ENCODE results near the gene ANKRD52. TPM values are rescaled to one million over a fixed set of nuclear protein-coding genes. Genes with fewer than 3 reads are reported as not detected.

Gene ANKRD52
- total and polyA plus RNA-seq, 10 of the 15 experiments (the other 5 are each of a cell fraction or from before 2014, with no cell fraction given) = 0.90 to 55.3 (median 16.1) TPM

DNA sequence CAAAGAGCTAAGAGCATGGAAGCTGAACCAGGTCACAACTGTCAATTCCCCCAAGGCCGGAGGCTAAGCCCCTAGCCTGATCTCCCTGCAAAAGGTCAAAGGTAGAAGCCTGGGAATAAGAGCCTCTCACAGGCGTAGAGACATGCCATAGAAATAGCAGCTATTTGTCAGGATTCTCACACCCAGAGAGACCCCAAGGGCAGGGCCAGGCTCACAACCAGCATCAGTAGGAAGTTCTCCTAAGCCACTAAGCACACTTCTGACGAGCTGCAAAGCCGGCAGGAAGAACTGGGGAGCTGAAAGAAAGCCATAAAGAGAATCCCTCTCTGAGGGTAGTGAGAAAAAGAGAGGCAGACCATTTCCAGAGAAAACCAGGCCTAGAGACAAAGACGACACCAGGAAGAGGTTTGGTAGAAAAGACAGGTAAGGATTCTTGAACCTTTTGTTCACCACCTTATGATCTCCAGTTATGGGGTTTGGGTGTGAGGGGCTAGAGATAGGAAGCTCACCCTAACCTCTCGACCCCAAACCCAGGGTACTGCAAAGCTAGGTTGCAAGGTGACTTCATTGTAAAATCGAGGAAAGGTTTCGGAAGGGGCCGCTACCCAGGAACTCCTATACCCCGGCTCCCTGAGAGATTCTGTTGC lies 69.9 kb downstream of the ANKRD52 start:
- ATAC-seq = no peak
- intact Hi-C loops (cut with micrococcal nuclease; ENCODE audit: unreplicated experiment) (loop anchor here (2.0 to 10.0 kb wide), 2 partner anchors 29 to 453 kb away; partner anchors contain the start of gene MYL6), in situ Hi-C loops (cut with MboI) (loop anchor here (5.0 kb wide), 1 partner anchor 56 kb away; no protein-coding TSS in a partner anchor)
- Histone ChIP-seq H3K4me3 (peak overlapping the region; percentile 98), H3K27me3 (replicated peaks in 1 of 2; ENCODE audit: control insufficient read depth in 2 of 2, insufficient read depth in 2 of 2, low read length in 1 of 2) (no peaks in the 10 kb centered on the region), H3K4me1 (ENCODE audit: control insufficient read depth, insufficient read depth, low read length) (0 out of 2 replicates have a peak, but pooled peaks cover 4% of the 10 kb centered on the region), H4K20me1 (ENCODE audit: control insufficient read depth, insufficient read depth) (no peaks in the 10 kb centered on the region; the same call in 1 of the 2 replicates), H3K27ac (ENCODE audit: control insufficient read depth, insufficient read depth) (peak overlapping the region; percentile 80), H3K36me3 (ENCODE audit: control insufficient read depth in 2 of 2, insufficient read depth in 2 of 2, low read length in 1 of 2) (peaks cover 5 to 6% of the 10 kb centered on the region in 2 experiments), H3K79me2 (ENCODE audit: control insufficient read depth, insufficient read depth, low read length) (peaks cover 27% of the 10 kb centered on the region), H2AFZ (ENCODE audit: control insufficient read depth, low read depth, low read length) (no peak overlapping the region; the same call in 1 of the 2 replicates), H3K9ac (ENCODE audit: control insufficient read depth, insufficient read depth, low read length) (peak overlapping the region; percentile 93), H3K4me2 (ENCODE audit: control insufficient read depth, insufficient read depth) (peak overlapping the region; percentile 72), H3K9me3 (replicated peaks; ENCODE audit: control insufficient read depth, insufficient read depth, low read length) (no peaks in the 10 kb centered on the region)
- BruUV-seq (replicated peaks) = no TSS peak
- ChIA-PET POLR2A (interaction anchor here (0.5 to 7.7 kb wide), 11 partner anchors 29 to 449 kb away, joined by 3 to 68 read pairs (median 5); partner anchors contain the start of genes DNAJC14, ESYT1, RNF41 and STAT2), CTCF (interaction anchor here (0.5 to 8.9 kb wide), 20 partner anchors 13 to 1076 kb away, joined by 3 to 129 read pairs (median 6); partner anchors contain the start of genes ESYT1, MYL6, PA2G4 and RNF41), SMC1A (ENCODE audit: uncharacterized antibody, unreplicated experiment) (interaction anchor here (0.8 to 6.2 kb wide), 16 partner anchors 11 to 448 kb away, joined by 3 to 68 read pairs (median 4); partner anchors contain the start of genes ESYT1, MYL6, PA2G4 and ZC3H10), RAD21 (ENCODE audit: unreplicated experiment) (interaction anchor here (0.7 to 4.6 kb wide), 13 partner anchors 13 to 459 kb away, joined by 3 to 98 read pairs (median 11); partner anchors contain the start of genes CD63, ESYT1, MYL6 and MYL6B)
- no peak for DNase-seq (ENCODE audit: low read depth, low spot score)
- under 1% methylated on average over 10 of the region's 10 CpGs for WGBS (ENCODE audit: insufficient coverage, insufficient replicate concordance, low lambda C conversion rate, missing lambda C conversion rate)
- FAIRE-seq = no peak
- TF ChIP-seq IRF4 (IDR thresholded peaks at IDR 0.05; ENCODE audit: low read depth, low read length) = no peak
- TF ChIP-seq, protein P1, sequence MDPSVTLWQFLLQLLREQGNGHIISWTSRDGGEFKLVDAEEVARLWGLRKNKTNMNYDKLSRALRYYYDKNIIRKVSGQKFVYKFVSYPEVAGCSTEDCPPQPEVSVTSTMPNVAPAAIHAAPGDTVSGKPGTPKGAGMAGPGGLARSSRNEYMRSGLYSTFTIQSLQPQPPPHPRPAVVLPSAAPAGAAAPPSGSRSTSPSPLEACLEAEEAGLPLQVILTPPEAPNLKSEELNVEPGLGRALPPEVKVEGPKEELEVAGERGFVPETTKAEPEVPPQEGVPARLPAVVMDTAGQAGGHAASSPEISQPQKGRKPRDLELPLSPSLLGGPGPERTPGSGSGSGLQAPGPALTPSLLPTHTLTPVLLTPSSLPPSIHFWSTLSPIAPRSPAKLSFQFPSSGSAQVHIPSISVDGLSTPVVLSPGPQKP (IDR thresholded peaks at IDR 0.05; ENCODE audit: low read depth, low read length) = no peak
- TF ChIP-seq, protein P2, sequence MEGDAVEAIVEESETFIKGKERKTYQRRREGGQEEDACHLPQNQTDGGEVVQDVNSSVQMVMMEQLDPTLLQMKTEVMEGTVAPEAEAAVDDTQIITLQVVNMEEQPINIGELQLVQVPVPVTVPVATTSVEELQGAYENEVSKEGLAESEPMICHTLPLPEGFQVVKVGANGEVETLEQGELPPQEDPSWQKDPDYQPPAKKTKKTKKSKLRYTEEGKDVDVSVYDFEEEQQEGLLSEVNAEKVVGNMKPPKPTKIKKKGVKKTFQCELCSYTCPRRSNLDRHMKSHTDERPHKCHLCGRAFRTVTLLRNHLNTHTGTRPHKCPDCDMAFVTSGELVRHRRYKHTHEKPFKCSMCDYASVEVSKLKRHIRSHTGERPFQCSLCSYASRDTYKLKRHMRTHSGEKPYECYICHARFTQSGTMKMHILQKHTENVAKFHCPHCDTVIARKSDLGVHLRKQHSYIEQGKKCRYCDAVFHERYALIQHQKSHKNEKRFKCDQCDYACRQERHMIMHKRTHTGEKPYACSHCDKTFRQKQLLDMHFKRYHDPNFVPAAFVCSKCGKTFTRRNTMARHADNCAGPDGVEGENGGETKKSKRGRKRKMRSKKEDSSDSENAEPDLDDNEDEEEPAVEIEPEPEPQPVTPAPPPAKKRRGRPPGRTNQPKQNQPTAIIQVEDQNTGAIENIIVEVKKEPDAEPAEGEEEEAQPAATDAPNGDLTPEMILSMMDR (IDR thresholded peaks at IDR 0.05 in 2 of 3, conservative IDR thresholded peaks at IDR 0.05 in 1 of 3; ENCODE audit: control insufficient read depth in 2 of 3, extremely low read depth in 1 of 3, insufficient read depth in 1 of 3, low read depth in 3 of 3, low read length in 3 of 3) = no peak
- no peak for TF ChIP-seq FOXM1 (IDR thresholded peaks at IDR 0.05; ENCODE audit: low read depth, low read length)
- TF ChIP-seq, protein P3, sequence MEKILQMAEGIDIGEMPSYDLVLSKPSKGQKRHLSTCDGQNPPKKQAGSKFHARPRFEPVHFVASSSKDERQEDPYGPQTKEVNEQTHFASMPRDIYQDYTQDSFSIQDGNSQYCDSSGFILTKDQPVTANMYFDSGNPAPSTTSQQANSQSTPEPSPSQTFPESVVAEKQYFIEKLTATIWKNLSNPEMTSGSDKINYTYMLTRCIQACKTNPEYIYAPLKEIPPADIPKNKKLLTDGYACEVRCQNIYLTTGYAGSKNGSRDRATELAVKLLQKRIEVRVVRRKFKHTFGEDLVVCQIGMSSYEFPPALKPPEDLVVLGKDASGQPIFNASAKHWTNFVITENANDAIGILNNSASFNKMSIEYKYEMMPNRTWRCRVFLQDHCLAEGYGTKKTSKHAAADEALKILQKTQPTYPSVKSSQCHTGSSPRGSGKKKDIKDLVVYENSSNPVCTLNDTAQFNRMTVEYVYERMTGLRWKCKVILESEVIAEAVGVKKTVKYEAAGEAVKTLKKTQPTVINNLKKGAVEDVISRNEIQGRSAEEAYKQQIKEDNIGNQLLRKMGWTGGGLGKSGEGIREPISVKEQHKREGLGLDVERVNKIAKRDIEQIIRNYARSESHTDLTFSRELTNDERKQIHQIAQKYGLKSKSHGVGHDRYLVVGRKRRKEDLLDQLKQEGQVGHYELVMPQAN (conservative IDR thresholded peaks at IDR 0.05) = 0 out of 2 replicates have a peak, but pooled peaks have one; percentile 19

Other genes with a start within 250 kb of the ANKRD52 start
Only the 7 nearest of the 24 such genes appear.
- 24.9 and 25.2 TPM in 2 replicates for gene SMARCC2, start 68.9 kb downstream of the ANKRD52 start, total RNA-seq (2014; rRNA removed)
- 26.6 and 31.8 TPM in 2 replicates for gene SMARCC2, start 68.9 kb downstream of the ANKRD52 start, total RNA-seq (2014; rRNA removed; fragmentation: Illumina TruSeq; extraction: Trizol)
- gene SMARCC2, start 68.9 kb downstream of the ANKRD52 start, total RNA-seq (2021) = 67.1 and 68.6 TPM in 2 replicates
- gene SMARCC2, start 68.9 kb downstream of the ANKRD52 start, polyA plus RNA-seq (2011; rRNA removed) = 50.2 and 52.9 TPM in 2 replicates
- gene SMARCC2, start 68.9 kb downstream of the ANKRD52 start, polyA plus RNA-seq (2014; fragmentation: Illumina TruSeq; extraction: Trizol) = 59.6 and 61.1 TPM in 2 replicates
- gene SMARCC2, start 68.9 kb downstream of the ANKRD52 start, polyA plus RNA-seq (2014; fragmentation: Nextera tagmentation; extraction: Ambion mirVana) = 10 to 100 TPM; 13.6 to 27.8 TPM
- 31.7 and 38.3 TPM in 2 replicates for gene SMARCC2, start 68.9 kb downstream of the ANKRD52 start, polyA plus RNA-seq (2014; rRNA removed)
- 10 to 100 TPM; 60.8 to 71.2 TPM for gene SMARCC2, start 68.9 kb downstream of the ANKRD52 start, polyA plus RNA-seq (2016; fragmentation: Nextera tagmentation; extraction: Ambion mirVana)
- 38.0 and 44.8 TPM in 2 replicates for gene RNF41, start 36.5 kb downstream of the ANKRD52 start, total RNA-seq (2014; rRNA removed)
- gene RNF41, start 36.5 kb downstream of the ANKRD52 start, total RNA-seq (2014; rRNA removed; fragmentation: Illumina TruSeq; extraction: Trizol) = 28.8 and 30.1 TPM in 2 replicates
- 29.9 and 31.0 TPM in 2 replicates for gene RNF41, start 36.5 kb downstream of the ANKRD52 start, total RNA-seq (2021)
- gene RNF41, start 36.5 kb downstream of the ANKRD52 start, polyA plus RNA-seq (2011; rRNA removed) = 30.9 and 47.8 TPM in 2 replicates
- 27.6 and 33.2 TPM in 2 replicates for gene RNF41, start 36.5 kb downstream of the ANKRD52 start, polyA plus RNA-seq (2014; fragmentation: Illumina TruSeq; extraction: Trizol)
- gene RNF41, start 36.5 kb downstream of the ANKRD52 start, polyA plus RNA-seq (2014; fragmentation: Nextera tagmentation; extraction: Ambion mirVana) = 10 to 100 TPM; 11.1 to 24.5 TPM
- gene RNF41, start 36.5 kb downstream of the ANKRD52 start, polyA plus RNA-seq (2014; rRNA removed) = 38.2 and 39.2 TPM in 2 replicates
- 10 to 100 TPM; 22.3 to 23.9 TPM for gene RNF41, start 36.5 kb downstream of the ANKRD52 start, polyA plus RNA-seq (2016; fragmentation: Nextera tagmentation; extraction: Ambion mirVana)
- 63.6 and 65.6 TPM in 2 replicates for gene NABP2, start 34.0 kb downstream of the ANKRD52 start, total RNA-seq (2014; rRNA removed)
- gene NABP2, start 34.0 kb downstream of the ANKRD52 start, total RNA-seq (2014; rRNA removed; fragmentation: Illumina TruSeq; extraction: Trizol) = 54.1 and 58.2 TPM in 2 replicates
- 45.8 and 51.3 TPM in 2 replicates for gene NABP2, start 34.0 kb downstream of the ANKRD52 start, total RNA-seq (2021)
- gene NABP2, start 34.0 kb downstream of the ANKRD52 start, polyA plus RNA-seq (2011; rRNA removed) = 66.2 and 82.2 TPM in 2 replicates
- 39.3 and 53.8 TPM in 2 replicates for gene NABP2, start 34.0 kb downstream of the ANKRD52 start, polyA plus RNA-seq (2014; fragmentation: Illumina TruSeq; extraction: Trizol)
- gene NABP2, start 34.0 kb downstream of the ANKRD52 start, polyA plus RNA-seq (2014; fragmentation: Nextera tagmentation; extraction: Ambion mirVana) = 10 to 100 TPM; 20.7 to 29.5 TPM
- gene NABP2, start 34.0 kb downstream of the ANKRD52 start, polyA plus RNA-seq (2014; rRNA removed) = 76.4 and 81.7 TPM in 2 replicates
- 10 to 100 TPM; 90.9 to 97.9 TPM for gene NABP2, start 34.0 kb downstream of the ANKRD52 start, polyA plus RNA-seq (2016; fragmentation: Nextera tagmentation; extraction: Ambion mirVana)
- not detected in 2 replicates for gene SLC39A5, start 28.3 kb downstream of the ANKRD52 start, total RNA-seq (2014; rRNA removed)
- gene SLC39A5, start 28.3 kb downstream of the ANKRD52 start, total RNA-seq (2014; rRNA removed; fragmentation: Illumina TruSeq; extraction: Trizol) = not detected in 2 replicates
- gene SLC39A5, start 28.3 kb downstream of the ANKRD52 start, total RNA-seq (2021) = 0.29 and 0.56 TPM in 2 replicates
- gene SLC39A5, start 28.3 kb downstream of the ANKRD52 start, polyA plus RNA-seq (2011; rRNA removed) = 0.15 TPM in 1 of 2 replicates, not detected in the other
- gene SLC39A5, start 28.3 kb downstream of the ANKRD52 start, polyA plus RNA-seq (2014; fragmentation: Illumina TruSeq; extraction: Trizol) = 0.15 TPM in 1 of 2 replicates, not detected in the other
- not detected for gene SLC39A5, start 28.3 kb downstream of the ANKRD52 start, polyA plus RNA-seq (2014; fragmentation: Nextera tagmentation; extraction: Ambion mirVana)
- 0.13 TPM in 1 of 2 replicates, not detected in the other for gene SLC39A5, start 28.3 kb downstream of the ANKRD52 start, polyA plus RNA-seq (2014; rRNA removed)
- not detected for gene SLC39A5, start 28.3 kb downstream of the ANKRD52 start, polyA plus RNA-seq (2016; fragmentation: Nextera tagmentation; extraction: Ambion mirVana)
- 7.6 and 7.9 TPM in 2 replicates for gene COQ10A, start 8.6 kb upstream of the ANKRD52 start, total RNA-seq (2014; rRNA removed)
- 4.4 and 5.7 TPM in 2 replicates for gene COQ10A, start 8.6 kb upstream of the ANKRD52 start, total RNA-seq (2014; rRNA removed; fragmentation: Illumina TruSeq; extraction: Trizol)
- 6.1 and 7.8 TPM in 2 replicates for gene COQ10A, start 8.6 kb upstream of the ANKRD52 start, total RNA-seq (2021)
- 19.5 and 20.9 TPM in 2 replicates for gene COQ10A, start 8.6 kb upstream of the ANKRD52 start, polyA plus RNA-seq (2011; rRNA removed)
- gene COQ10A, start 8.6 kb upstream of the ANKRD52 start, polyA plus RNA-seq (2014; fragmentation: Illumina TruSeq; extraction: Trizol) = 8.8 and 9.5 TPM in 2 replicates
- 1 to 10 TPM; 3.3 to 4.5 TPM for gene COQ10A, start 8.6 kb upstream of the ANKRD52 start, polyA plus RNA-seq (2014; fragmentation: Nextera tagmentation; extraction: Ambion mirVana)
- gene COQ10A, start 8.6 kb upstream of the ANKRD52 start, polyA plus RNA-seq (2014; rRNA removed) = 10.2 and 11.7 TPM in 2 replicates
- 1 to 10 TPM; 4.4 to 6.0 TPM for gene COQ10A, start 8.6 kb upstream of the ANKRD52 start, polyA plus RNA-seq (2016; fragmentation: Nextera tagmentation; extraction: Ambion mirVana)
- 105 and 109 TPM in 2 replicates for gene CS, start 41.9 kb upstream of the ANKRD52 start, total RNA-seq (2014; rRNA removed)
- gene CS, start 41.9 kb upstream of the ANKRD52 start, total RNA-seq (2014; rRNA removed; fragmentation: Illumina TruSeq; extraction: Trizol) = 111 and 119 TPM in 2 replicates
- 276 and 302 TPM in 2 replicates for gene CS, start 41.9 kb upstream of the ANKRD52 start, total RNA-seq (2021)
- gene CS, start 41.9 kb upstream of the ANKRD52 start, polyA plus RNA-seq (2011; rRNA removed) = 71.2 and 159 TPM in 2 replicates
- gene CS, start 41.9 kb upstream of the ANKRD52 start, polyA plus RNA-seq (2014; fragmentation: Illumina TruSeq; extraction: Trizol) = 237 and 305 TPM in 2 replicates
- gene CS, start 41.9 kb upstream of the ANKRD52 start, polyA plus RNA-seq (2014; fragmentation: Nextera tagmentation; extraction: Ambion mirVana) = 100 to 1,000 TPM in 1 of 2 experiments, 10 to 100 TPM in 1; 64.9 to 104 TPM
- gene CS, start 41.9 kb upstream of the ANKRD52 start, polyA plus RNA-seq (2014; rRNA removed) = 115 and 140 TPM in 2 replicates
- 100 to 1,000 TPM; 182 to 196 TPM for gene CS, start 41.9 kb upstream of the ANKRD52 start, polyA plus RNA-seq (2016; fragmentation: Nextera tagmentation; extraction: Ambion mirVana)
- 68.2 and 70.2 TPM in 2 replicates for gene CNPY2, start 57.6 kb upstream of the ANKRD52 start, total RNA-seq (2014; rRNA removed)
- gene CNPY2, start 57.6 kb upstream of the ANKRD52 start, total RNA-seq (2014; rRNA removed; fragmentation: Illumina TruSeq; extraction: Trizol) = 63.9 and 73.6 TPM in 2 replicates
- gene CNPY2, start 57.6 kb upstream of the ANKRD52 start, total RNA-seq (2021) = 75.0 and 93.7 TPM in 2 replicates
- 125 and 131 TPM in 2 replicates for gene CNPY2, start 57.6 kb upstream of the ANKRD52 start, polyA plus RNA-seq (2011; rRNA removed)
- 77.7 and 81.8 TPM in 2 replicates for gene CNPY2, start 57.6 kb upstream of the ANKRD52 start, polyA plus RNA-seq (2014; fragmentation: Illumina TruSeq; extraction: Trizol)
- 10 to 100 TPM; 25.0 to 50.3 TPM for gene CNPY2, start 57.6 kb upstream of the ANKRD52 start, polyA plus RNA-seq (2014; fragmentation: Nextera tagmentation; extraction: Ambion mirVana)
- 91.8 and 101 TPM in 2 replicates for gene CNPY2, start 57.6 kb upstream of the ANKRD52 start, polyA plus RNA-seq (2014; rRNA removed)
- 100 to 1,000 TPM; 264 to 276 TPM for gene CNPY2, start 57.6 kb upstream of the ANKRD52 start, polyA plus RNA-seq (2016; fragmentation: Nextera tagmentation; extraction: Ambion mirVana)

All from GM12878 (cell line).